ENCODE measurements around the gene TMC1. TPM values are rescaled to one million over a fixed set of nuclear protein-coding genes. Genes with fewer than 3 reads are reported as not detected.
A peak's percentile ranks its signal among the peaks of the same experiment; 100 is the strongest.

TMC1 gene
- total RNA-seq, 1 donor from 2014 or later = not detected

DNA sequence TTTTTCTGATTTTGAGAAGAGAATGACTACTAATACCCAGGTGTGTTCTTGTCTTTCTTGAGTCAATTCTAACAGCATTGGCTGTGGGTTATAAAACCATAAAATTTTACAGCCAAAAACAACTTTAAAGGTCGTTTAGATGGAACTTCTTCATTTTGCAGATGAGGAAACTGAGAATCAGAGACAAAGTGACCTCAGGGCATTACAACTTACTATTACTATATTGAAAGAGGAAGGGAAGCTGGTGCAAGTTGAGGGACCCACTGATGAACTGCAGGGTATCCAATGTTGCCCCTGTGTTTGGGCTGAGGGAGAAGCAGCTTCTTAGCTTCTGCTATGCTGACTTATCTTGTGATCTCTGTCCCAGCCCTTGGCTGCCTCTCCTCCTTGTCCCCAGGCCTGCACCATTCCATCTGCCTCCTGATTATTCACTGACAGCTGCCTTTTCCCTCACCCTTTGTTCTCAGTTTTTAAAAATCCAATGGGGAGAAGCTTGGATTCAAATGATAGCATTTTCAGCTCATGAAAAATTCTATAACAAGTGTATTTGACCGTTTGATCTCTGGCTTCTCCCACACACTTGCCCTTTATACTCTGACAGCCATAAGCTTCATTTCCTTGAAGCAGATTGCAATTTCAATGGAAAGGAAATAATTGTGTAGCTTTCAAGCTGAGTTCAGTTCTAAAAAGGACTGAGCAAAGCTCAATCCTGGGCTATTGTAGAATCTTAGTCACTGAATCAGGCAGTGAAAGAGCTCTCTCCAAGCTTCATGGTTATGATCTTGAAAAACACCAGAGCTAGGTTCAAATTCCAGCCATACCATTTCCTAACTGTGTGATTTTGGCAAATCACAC lies 68.5 kb downstream of the TMC1 start:
- H3K27ac Mint-ChIP-seq = peak overlapping the region; percentile 74
- H3K36me3 Mint-ChIP-seq (ENCODE audit: low read depth) = peaks cover 2% of the 10 kb centered on the region
- H3K9me3 Mint-ChIP-seq = peaks cover 6% of the 10 kb centered on the region
- DNase-seq = no peak
- peaks cover 49% of the 10 kb centered on the region for H3K4me1 Mint-ChIP-seq
- peak overlapping the region; percentile 41 for H3K4me3 Mint-ChIP-seq
- intact Hi-C loops (cut with micrococcal nuclease) = no loop called here
- H3K27me3 Mint-ChIP-seq = peaks cover 6% of the 10 kb centered on the region

DNA sequence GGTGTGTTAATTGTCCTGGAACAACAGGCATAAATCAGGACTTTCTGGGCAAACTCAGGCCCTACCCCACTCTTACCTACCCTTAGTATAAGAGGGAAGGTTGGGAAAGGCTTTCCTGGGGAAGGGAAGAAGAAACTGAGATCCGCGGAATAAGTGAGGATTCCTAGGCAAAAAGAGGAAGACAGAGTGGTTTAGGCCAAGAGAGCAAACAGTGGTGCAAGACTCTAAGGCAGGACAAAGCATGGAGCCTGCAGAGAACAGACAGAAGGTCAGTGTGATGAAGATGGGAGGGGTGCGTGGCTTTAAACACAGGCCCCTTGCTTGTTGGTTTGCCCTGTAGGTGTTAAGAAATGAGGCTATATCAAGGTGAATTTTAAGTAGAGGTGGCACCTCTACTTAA lies 69.4 kb downstream of the TMC1 start:
- Mint-ChIP-seq H3K27me3 (peaks cover 6% of the 10 kb centered on the region), H3K4me3 (no peak overlapping the region), H3K27ac (peak overlapping the region; percentile 74), H3K36me3 (ENCODE audit: low read depth) (peaks cover 2% of the 10 kb centered on the region), H3K4me1 (peaks cover 43% of the 10 kb centered on the region), H3K9me3 (no peaks in the 10 kb centered on the region)
- intact Hi-C loops (cut with micrococcal nuclease) = no loop called here
- DNase-seq = no peak

DNA sequence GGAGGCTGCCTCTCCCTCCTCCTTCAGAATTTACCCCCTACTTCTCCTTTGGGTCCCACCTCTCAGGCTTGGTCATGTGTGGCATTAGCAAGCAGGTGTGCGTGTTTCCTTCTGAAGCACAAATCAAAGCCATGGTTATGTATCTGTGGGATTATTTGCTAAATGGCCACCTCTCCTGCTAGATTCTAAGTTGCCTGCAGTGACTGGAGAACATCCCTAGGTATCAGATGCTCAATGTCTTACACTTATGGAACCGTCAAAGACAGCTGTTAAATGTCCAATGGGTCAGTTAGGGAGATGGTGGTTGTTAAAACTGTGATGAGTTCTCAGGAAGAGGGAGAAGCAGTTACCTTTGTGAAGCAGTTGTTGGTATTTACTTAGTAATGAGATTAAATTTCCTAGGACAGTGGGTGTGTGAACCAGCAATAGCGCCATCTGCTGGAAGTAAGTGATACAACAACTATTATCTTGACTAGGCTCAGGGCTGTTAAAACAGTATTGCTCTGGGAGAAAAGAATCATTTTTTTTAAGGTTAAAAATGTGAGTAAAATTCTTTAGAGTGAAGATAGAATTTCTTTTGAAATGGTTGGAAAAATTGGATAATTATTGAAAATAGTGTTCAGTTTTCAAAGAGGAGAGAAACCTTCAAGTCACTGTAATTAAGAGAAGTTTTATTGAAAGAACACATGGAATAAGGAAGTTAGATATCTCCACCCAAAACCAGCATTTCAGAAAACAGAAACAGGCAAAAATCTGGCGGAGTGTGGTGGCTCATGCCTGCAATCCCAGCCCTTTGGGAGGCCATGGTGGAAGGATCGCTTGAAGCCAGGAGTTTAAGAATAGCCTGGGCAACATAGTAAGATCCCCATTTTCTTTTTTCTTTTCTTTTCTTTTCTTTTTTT lies 71.3 kb downstream of the TMC1 start:
- peaks cover 45% of the 10 kb centered on the region for H3K4me1 Mint-ChIP-seq
- H3K27me3 Mint-ChIP-seq = peaks cover 8% of the 10 kb centered on the region
- intact Hi-C loops (cut with micrococcal nuclease) = loop anchor here (1.0 to 2.0 kb wide), 6 partner anchors 35 to 311 kb away; partner anchors contain the start of gene ZFAND5
- H3K9me3 Mint-ChIP-seq = no peaks in the 10 kb centered on the region
- peak; percentile 79 for DNase-seq
- no peak overlapping the region for H3K27ac Mint-ChIP-seq
- no peaks in the 10 kb centered on the region for H3K36me3 Mint-ChIP-seq (ENCODE audit: low read depth)
- no peak overlapping the region for H3K4me3 Mint-ChIP-seq

DNA sequence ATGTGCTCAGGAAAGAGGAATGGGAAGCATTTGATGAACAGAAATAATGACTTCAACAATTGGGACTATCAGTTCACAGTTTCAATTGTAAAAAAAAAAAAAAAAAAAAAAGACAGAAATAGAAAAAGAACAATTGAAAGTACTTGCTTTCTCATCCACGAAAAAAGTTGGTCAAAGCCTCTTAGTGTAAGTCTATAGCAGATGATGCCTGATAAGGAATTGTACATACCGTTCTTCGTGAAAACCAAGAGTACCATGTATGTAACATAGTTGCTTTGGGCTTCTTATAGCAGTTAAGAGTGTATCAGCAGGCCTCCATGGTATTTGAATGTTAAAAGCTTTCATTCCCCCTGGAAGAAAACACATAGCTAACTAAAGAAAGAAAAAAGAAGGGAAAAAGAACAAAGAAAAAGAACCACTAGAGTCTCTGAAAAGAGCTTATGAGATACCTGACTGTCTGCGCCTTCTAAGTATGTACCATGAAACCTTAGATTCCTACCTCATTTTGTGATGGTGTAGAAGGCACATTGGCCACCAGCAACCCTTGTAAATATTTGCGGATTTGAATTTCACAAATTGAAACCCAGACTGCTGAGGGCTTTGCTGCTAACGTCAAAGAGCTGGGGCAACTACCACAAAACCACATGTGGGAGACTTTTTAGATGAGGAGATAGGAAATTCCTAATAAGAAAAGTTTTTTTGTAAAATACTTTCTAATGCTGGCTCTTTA lies 75.2 kb downstream of the TMC1 start:
- intact Hi-C loops (cut with micrococcal nuclease) = no loop called here
- no peak overlapping the region for H3K27ac Mint-ChIP-seq
- no peak overlapping the region for H3K4me3 Mint-ChIP-seq
- no peak for DNase-seq
- no peaks in the 10 kb centered on the region for H3K36me3 Mint-ChIP-seq (ENCODE audit: low read depth)
- peaks cover 23% of the 10 kb centered on the region for H3K4me1 Mint-ChIP-seq
- peaks cover 11% of the 10 kb centered on the region for H3K27me3 Mint-ChIP-seq
- H3K9me3 Mint-ChIP-seq = no peaks in the 10 kb centered on the region

DNA sequence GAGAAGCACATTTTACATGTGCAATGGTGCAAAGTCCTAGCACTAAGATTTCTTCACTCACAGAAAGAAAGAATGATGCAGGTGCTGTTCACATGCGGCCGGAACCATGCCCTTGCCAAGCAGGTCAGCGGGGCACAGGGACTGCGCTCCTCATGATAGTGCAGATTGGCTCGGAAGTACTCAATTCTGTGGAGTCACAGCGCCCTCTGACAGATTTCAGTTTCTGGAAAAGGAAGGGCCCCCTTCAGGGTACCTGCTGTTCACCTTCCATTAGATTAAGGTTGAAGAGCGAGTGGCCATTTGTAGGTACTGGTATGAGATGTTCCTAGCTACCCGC lies 75.7 kb downstream of the TMC1 start:
- Mint-ChIP-seq H3K36me3 (ENCODE audit: low read depth) (no peaks in the 10 kb centered on the region), H3K4me3 (no peak overlapping the region), H3K4me1 (peaks cover 20% of the 10 kb centered on the region), H3K9me3 (no peaks in the 10 kb centered on the region), H3K27ac (no peak overlapping the region), H3K27me3 (peaks cover 11% of the 10 kb centered on the region)
- DNase-seq = no peak
- intact Hi-C loops (cut with micrococcal nuclease) = no loop called here

DNA sequence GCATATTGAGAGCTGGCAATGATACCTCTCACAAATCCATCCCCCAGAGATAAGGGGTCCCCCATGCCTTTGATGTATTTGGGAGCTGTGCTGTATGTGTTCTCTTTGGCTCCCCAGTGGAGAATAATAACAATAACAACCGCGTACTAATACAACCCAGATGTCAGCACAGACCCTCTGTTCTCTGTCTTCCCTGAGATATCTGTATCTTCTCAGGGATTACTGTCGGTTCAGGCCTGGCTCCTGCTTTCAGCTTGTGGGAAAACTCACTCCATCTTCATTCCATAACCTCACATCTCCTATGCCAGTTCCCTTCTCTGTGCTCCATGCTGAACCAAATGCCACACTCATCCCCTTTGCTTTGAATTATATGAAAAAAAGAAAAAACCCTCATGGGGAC lies 76.2 kb downstream of the TMC1 start:
- Mint-ChIP-seq H3K4me1 (peaks cover 16% of the 10 kb centered on the region), H3K27me3 (peaks cover 11% of the 10 kb centered on the region), H3K27ac (no peak overlapping the region), H3K4me3 (no peak overlapping the region), H3K9me3 (no peaks in the 10 kb centered on the region), H3K36me3 (ENCODE audit: low read depth) (no peaks in the 10 kb centered on the region)
- no peak for DNase-seq
- intact Hi-C loops (cut with micrococcal nuclease) = no loop called here

DNA sequence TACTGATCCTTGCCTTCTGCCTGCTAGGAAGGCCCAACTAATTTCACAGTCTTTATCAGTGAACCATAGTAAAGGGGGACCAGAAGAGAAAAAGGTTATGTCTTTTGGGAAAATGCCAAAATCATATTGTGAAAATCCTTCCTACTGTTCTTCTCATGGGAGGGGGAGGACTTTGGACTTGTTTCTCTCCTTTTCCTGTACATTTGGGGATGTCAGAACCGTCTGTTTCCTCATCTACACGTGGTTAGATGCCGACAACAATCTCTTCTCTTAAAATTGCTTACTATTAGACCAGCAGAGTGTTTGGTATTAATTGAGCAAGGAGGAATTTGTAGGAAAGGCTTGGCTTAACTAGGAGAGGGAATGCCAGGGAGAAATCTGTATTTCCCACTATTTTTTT lies 77.2 kb downstream of the TMC1 start:
- H3K9me3 Mint-ChIP-seq = no peaks in the 10 kb centered on the region
- intact Hi-C loops (cut with micrococcal nuclease) = no loop called here
- no peaks in the 10 kb centered on the region for H3K36me3 Mint-ChIP-seq (ENCODE audit: low read depth)
- H3K4me3 Mint-ChIP-seq = no peak overlapping the region
- H3K27ac Mint-ChIP-seq = no peak overlapping the region
- no peak for DNase-seq
- H3K27me3 Mint-ChIP-seq = peaks cover 11% of the 10 kb centered on the region
- H3K4me1 Mint-ChIP-seq = peaks cover 14% of the 10 kb centered on the region

DNA sequence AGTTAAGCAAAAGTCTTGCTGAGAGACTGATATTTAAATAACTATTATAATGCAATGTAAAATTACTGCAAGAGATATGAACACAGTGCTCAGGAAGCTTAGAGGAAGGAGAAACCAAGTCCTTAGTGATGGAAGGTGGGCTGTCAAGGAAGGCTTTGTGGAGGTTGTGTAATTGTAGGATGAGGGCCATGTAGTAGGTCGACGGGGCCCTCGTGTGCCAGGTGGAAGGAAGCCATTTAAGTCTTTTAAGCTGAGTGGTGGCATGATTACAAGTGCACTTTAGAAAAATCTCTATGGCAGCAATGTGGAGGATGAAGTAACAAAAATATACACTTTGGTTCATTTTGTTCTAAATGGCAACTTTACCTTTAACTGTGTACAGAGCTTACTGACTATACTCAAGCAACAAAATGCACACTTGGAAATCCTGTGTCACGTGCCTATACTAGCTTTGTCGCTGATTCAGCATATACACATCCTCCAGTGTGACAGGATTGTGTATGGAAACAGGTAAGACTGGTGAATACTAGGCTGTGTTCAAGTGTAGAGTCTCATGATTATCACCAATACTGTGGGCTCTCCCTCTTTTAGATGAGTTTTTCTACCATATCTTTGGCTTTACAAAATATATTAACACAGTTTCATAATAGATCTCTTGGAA lies 78.6 kb downstream of the TMC1 start:
- DNase-seq = no peak
- intact Hi-C loops (cut with micrococcal nuclease) = no loop called here
- Mint-ChIP-seq H3K27me3 (peaks cover 9% of the 10 kb centered on the region), H3K4me1 (peaks cover 14% of the 10 kb centered on the region), H3K4me3 (no peak overlapping the region), H3K9me3 (no peaks in the 10 kb centered on the region), H3K36me3 (ENCODE audit: low read depth) (no peaks in the 10 kb centered on the region), H3K27ac (no peak overlapping the region)

DNA sequence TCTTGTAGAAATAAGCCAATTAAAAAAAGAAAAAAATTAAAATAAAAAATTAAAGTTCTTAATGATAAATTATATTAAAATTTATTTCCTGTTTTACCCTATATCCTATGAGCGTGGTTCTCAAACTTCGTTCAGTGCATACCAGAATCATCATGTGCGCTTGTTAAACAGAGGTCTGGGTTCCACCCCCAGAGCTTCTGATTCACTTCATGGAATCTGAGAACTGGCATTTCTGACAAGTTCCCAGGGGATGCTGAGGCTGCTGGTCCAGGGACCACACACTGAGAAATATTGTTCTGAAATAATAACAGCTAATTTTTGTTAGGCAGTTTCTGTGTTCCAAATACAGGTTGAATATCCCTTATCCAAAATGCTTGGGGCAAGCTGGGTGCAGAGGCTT lies 79.3 kb downstream of the TMC1 start:
- no peak for DNase-seq
- Mint-ChIP-seq H3K36me3 (ENCODE audit: low read depth) (no peaks in the 10 kb centered on the region), H3K27me3 (peaks cover 9% of the 10 kb centered on the region), H3K4me1 (peaks cover 14% of the 10 kb centered on the region), H3K27ac (no peak overlapping the region), H3K4me3 (no peak overlapping the region), H3K9me3 (no peaks in the 10 kb centered on the region)
- intact Hi-C loops (cut with micrococcal nuclease) = no loop called here

DNA sequence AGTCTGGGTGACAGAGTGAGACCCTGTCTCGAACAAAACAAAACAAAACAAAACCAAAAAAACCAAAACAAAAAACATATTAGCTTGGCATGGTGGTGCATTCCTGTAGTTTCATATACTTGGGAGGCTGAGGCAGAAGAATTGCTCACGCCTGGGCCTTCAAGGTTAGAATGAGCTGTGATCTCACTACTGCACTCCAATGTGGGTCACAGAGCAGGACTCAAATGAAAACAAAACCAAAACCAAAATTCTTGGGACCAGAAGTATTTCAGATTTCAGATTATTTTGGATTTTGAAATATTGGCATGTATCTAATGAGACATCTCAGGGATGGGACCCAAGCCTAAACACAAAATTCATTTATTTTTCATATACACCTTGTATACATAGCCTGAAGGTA lies 80.2 kb downstream of the TMC1 start:
- H3K4me1 Mint-ChIP-seq = peaks cover 9% of the 10 kb centered on the region
- no peak overlapping the region for H3K27ac Mint-ChIP-seq
- no peak for DNase-seq
- no peaks in the 10 kb centered on the region for H3K9me3 Mint-ChIP-seq
- H3K36me3 Mint-ChIP-seq (ENCODE audit: low read depth) = no peaks in the 10 kb centered on the region
- H3K27me3 Mint-ChIP-seq = peaks cover 7% of the 10 kb centered on the region
- intact Hi-C loops (cut with micrococcal nuclease) = no loop called here
- H3K4me3 Mint-ChIP-seq = no peak overlapping the region

DNA sequence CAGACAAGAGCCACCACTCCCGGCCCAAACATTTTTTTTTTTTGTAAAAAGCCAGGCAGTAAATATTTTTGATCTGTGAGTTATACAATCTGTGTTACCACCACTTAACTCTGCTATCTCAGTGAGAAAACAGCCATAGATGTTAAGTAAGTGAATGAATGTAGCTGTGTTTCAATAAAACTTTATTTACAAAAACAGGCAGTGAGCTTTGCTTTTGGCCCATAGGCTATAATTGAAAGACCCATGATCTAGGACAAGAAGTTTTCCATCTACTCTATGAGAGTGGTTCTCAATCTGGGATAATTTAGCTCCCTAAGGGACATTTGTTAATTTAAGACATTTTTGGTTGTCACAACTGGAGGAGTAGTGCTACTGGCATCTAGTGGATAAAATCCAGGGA lies 91.0 kb downstream of the TMC1 start:
- Mint-ChIP-seq H3K27ac (no peak overlapping the region), H3K27me3 (peaks cover 8% of the 10 kb centered on the region), H3K36me3 (ENCODE audit: low read depth) (no peaks in the 10 kb centered on the region), H3K4me3 (no peak overlapping the region), H3K9me3 (no peaks in the 10 kb centered on the region), H3K4me1 (no peaks in the 10 kb centered on the region)
- no peak for DNase-seq
- intact Hi-C loops (cut with micrococcal nuclease) = no loop called here

DNA sequence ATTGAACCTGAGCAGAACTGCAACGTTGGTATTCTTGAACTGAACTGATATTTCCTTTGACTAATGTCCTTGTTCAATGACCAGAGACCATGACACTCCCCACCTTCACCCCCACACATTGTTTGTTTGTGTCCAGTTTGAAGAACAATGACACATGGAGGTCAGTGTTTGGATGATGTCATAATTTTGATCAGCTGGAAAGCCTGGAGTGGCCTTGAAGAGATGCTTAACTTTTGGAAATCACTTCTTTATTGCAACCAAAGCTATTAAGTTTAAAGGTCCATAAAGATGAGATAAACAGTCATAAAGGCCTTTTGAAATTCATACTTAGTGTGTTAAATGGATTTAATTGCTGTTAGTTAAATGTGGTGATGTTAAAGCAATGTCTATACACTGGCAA lies 92.7 kb downstream of the TMC1 start:
- Mint-ChIP-seq H3K4me1 (no peaks in the 10 kb centered on the region), H3K27ac (no peak overlapping the region), H3K9me3 (no peaks in the 10 kb centered on the region), H3K36me3 (ENCODE audit: low read depth) (no peaks in the 10 kb centered on the region), H3K4me3 (no peak overlapping the region), H3K27me3 (peaks cover 10% of the 10 kb centered on the region)
- intact Hi-C loops (cut with micrococcal nuclease) = no loop called here
- no peak for DNase-seq

DNA sequence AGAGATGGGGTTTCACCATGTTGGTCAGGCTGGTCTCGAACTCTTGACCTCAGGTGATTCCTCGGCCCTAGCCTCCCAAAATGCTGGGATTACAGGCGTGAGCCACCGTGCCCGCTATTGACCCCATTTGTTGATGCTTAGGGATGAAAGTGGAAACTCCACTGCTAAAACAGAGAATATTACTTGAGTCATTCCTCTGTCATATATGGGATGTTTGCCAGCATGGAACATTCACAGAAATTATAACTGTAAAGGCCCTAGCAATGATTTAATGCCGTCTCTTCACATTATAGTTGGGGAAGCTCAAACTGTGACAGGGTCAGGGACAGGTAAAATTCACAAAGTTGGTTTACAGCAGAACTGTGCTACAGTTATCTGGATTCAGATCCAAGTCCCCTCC lies 94.5 kb downstream of the TMC1 start:
- peaks cover 10% of the 10 kb centered on the region for H3K27me3 Mint-ChIP-seq
- intact Hi-C loops (cut with micrococcal nuclease) = no loop called here
- H3K36me3 Mint-ChIP-seq (ENCODE audit: low read depth) = no peaks in the 10 kb centered on the region
- no peak overlapping the region for H3K27ac Mint-ChIP-seq
- H3K4me1 Mint-ChIP-seq = no peaks in the 10 kb centered on the region
- no peaks in the 10 kb centered on the region for H3K9me3 Mint-ChIP-seq
- DNase-seq = no peak
- H3K4me3 Mint-ChIP-seq = no peak overlapping the region
